ENCODE measurements around the gene TFAP2C.
"Not testable (repeated sequence)": the region's sequence is repeated elsewhere in the genome, so short reads cannot be mapped to it uniquely, and the experiment has no call there.

Gene TFAP2C

DNA sequence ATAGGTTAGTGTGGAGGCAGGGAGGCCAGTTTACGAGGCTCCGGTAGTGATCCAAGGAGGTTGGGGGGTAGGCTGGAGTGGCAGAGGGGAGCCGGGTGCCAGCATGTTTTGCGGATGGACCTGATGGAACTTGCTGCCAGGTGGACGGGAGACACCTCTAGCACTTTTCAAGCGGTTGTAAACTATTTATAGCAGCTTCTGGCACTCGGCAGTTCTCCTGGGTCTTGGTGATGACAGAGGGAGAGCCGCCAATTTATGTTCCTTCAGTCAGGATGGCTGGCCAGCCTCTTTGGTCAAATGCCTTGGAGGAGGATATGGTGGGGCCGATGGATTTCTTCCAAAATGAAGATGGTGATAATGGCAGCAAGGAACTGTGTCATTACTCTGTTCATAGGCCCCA, 28.8 kb downstream of the TFAP2C start:
- no peak for DNase-seq

GRCh38 chr20:56658341-56658947, 29.3 kb downstream of the TFAP2C start:
- not testable (repeated sequence) for DNase-seq

- DNase-seq: no peak
Measured at GRCh38 chr20:56663660-56664059, 34.6 kb downstream of the TFAP2C start.

GRCh38 chr20:56664796-56665195, 35.7 kb downstream of the TFAP2C start:
- DNase-seq: no peak

DNA sequence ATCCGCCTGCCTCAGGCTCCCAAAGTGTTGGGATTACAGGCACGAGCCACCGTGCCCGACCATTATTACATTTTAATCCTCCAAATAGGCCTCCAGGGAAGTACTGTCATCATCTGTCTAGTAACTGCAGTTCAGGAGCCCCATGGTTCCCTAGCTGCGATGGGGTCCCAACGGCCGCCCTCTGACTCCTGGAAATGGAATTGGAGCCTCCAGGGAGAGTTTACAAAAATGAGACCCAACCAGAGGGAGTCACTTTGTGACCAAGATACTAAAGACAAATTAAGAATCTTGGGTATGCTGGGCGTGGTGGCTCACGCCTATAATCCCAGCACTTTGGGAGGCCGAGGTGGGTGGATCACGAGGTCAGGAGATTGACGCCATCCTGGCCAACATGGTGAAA, 36.7 kb downstream of the TFAP2C start:
- DNase-seq: no peak

DNA sequence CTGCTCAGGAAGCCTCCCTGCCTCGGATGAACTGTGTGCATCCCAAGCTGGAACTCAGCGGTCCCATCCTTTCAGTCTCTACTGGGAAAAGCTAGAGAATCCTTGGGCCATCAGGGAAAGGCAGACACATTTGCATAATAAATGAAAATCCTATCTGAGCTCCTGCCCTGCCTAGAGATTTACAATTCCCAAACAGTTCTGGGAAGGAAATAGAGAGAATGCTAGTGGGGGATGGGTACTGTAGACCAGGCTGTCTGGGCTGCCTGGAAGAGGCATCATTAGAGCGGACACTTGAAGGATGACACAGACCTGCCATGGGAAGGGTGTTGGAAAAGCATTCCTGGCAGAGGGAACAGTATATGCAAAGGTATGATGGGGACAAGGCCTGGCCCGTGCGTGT, 44.3 kb downstream of the TFAP2C start:
- no peak for DNase-seq

DNA sequence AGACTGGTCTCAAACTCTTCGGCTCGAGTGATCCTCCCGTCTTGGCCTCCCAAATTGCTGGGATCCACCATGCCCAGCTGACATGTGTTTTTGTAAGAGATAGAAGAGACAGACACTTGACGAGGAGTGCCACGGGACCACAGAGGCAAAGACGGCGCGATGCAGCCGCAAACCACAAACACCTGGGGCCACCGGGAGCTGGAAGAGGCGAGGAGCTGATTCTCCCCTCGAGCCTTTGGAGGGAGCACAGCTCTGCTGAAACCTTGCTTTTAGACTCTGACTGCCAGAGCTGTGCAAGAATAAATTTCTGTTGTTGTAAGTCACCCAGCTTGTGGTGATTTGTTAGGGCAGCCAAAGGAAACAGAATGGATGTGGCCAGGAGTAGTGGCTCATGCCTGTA, 46.9 kb downstream of the TFAP2C start:
- DNase-seq: no peak

DNA sequence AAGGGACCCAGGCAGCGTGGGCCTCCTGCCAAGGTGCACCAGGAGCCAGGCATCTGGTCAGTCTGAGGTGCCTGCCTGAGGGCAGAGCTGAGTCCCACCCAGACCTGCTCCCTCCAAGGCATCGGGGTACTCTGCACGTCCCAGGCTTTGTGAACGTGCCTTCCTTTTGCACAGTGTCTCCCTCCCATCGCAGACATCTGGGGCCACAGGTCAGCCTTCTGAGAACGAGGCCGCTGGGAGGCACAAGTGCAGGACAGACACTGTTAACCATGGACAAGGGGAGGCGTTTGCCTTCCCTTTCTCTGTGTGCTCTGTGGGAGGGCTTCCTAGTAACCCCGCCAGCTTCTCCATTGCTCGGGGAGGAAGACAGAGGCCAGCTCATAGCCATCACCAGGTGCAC, 47.6 kb downstream of the TFAP2C start:
- no peak for DNase-seq

DNA sequence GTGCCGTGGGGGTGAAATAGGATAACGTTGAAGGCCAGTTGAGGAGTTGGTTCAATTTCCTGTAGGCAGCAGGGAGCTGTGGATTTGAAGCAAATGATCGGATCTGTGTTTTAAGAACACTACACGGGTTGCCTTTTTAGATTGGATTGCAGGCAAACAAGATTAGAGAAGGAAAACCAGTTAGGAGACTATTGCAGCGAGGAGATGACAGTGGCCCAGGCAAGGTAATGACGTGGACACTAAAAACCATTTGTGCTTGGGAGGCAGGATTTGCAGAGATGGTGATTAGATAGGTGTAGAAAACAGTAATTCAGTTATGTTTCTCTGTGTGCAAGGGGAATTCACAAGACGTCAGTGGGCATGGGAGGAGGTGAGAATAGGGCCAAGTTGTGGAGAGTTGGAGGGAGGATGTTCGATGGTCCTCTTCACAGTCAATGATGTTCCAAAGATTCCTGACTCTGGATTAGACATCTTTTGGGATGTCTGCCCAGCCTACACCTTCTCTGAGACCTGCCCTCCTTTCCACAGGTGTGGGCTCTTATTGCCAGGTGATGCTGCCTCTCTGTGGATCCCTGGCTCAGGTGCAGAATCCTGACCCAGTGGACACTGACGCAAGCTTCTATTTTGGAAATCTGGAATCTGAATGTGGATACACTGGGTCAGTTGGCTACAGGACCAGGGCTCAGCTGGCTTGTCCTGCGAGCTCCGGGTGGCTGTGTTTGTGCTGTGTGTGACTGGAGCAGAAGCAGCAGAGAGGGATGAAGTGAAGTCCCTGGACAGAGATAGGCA, 54.2 kb downstream of the TFAP2C start:
- no peak for DNase-seq

DNA sequence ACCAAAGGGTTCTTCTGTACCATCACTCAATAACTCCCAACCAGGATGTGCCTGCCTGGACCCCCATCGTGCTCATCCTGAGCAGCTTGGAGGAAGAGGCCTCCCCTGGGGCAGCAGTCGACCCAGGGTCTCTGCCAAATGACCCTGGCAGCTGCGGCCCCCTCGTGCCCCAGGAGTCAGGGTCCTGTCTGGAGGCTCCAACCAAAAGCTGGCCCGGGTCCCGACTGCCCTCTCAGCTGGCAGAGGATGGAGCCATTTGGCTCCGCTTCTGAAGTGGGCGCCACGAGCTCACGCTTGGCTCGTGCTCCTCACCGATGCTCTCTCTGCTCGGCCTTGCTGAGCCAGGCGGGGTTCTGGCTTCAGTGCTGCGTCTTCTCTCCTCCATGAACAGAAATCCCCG, 56.8 kb downstream of the TFAP2C start:
- no peak for DNase-seq

GRCh38 chr20:56687061-56687460, 58.0 kb downstream of the TFAP2C start:
- DNase-seq: no peak

DNA sequence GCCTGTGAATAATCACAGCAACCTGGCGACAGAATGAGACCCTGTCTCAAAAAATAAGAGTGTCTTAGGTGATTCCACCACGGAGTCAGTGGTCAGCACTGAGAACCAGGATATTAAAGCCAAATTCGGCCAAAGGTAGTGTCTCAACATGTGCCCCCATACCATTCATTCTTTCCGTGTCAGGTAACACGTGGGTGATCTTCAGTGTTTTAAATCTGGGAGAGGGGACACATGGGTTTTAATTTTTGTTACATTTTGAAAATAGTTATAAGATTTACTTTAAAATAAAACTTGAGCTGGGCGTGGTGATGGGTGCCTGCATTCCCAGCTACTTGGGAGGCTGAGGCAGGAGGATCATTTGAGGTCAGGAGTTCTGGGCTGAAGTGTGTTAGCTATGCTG, 59.0 kb downstream of the TFAP2C start:
- DNase-seq: no peak
